K562 (cell line): Measurements from ENCODE around the gene FOXN3.

Source experiments
- EP300 ChIP-seq: IDR thresholded peaks from 2 replicates; pipeline ENCODE4 v1.6.1; 2012; ENCODE audit warnings: low read length, improper control_type of control experiment
- ETV6 ChIP-seq, 3 experiments: fragments of 150-350 bp in 1 of 3; sonication (generic) in 1 of 3; formaldehyde crosslinking in 1 of 3; IDR thresholded peaks; 2 replicates each; pipeline versions ENCODE4 v1.6.1 to v1.8.0; 2014 to 2022; ENCODE audit warnings: borderline replicate concordance in 2 of 3, low read depth in 2 of 3, antibody characterized with exemption in 1 of 3, low read length in 1 of 3, mild to moderate bottlenecking in 1 of 3, missing genetic modification reagents in 1 of 3
- MAFF ChIP-seq: IDR thresholded peaks from 2 replicates; pipeline ENCODE4 v1.6.1; 2012; ENCODE audit warnings: low read length, improper control_type of control experiment
- MECOM ChIP-seq: fragments of 250-450 bp; sonication (Bioruptor Pico); IDR thresholded peaks from 2 replicates; pipeline ENCODE4 v1.8.0; 2022; ENCODE audit warnings: inconsistent platforms
- MED1 ChIP-seq: sonication (generic); formaldehyde crosslinking; IDR thresholded peaks from 2 replicates; pipeline ENCODE4 v1.8.1; 2023; ENCODE audit warnings: missing genetic modification reagents, borderline replicate concordance
- NR3C1 ChIP-seq: sonication (generic); formaldehyde crosslinking; IDR thresholded peaks from 2 replicates; pipeline ENCODE4 v1.8.1; 2022; ENCODE audit warnings: missing genetic modification reagents
- POLR2A ChIP-seq: fragments of 450-650 bp; conservative IDR thresholded peaks from 2 replicates; pipeline ENCODE4 v1.6.1; 2016
- RCOR1 ChIP-seq, 2 experiments: IDR thresholded peaks; 2 replicates each; pipeline ENCODE4 v1.6.1; 2012; ENCODE audit warnings: low read depth in 2 of 2, low read length in 2 of 2, borderline replicate concordance in 1 of 2, improper control_type of control experiment in 1 of 2
- TF ChIP-seq, protein P1 (sequence below), 3 experiments: IDR thresholded peaks in 2 of 3; conservative IDR thresholded peaks in 1 of 3; 2 replicates each; pipeline ENCODE4 v1.5.1; 2011 to 2012; ENCODE audit warnings: low read length in 3 of 3, mild to moderate bottlenecking in 3 of 3, control low read depth in 2 of 3, improper control_type of control experiment in 1 of 3, inconsistent platforms in 1 of 3, low read depth in 1 of 3, mixed read lengths in 1 of 3, moderate library complexity in 1 of 3; ENCODE audit not compliant: insufficient read depth in 2 of 3
- TF ChIP-seq, protein P2 (sequence below): fragments of 250-450 bp; sonication (Bioruptor Pico); IDR thresholded peaks from 2 replicates; pipeline ENCODE4 v1.4.0; 2020; ENCODE audit warnings: mild to moderate bottlenecking, moderate library complexity
- TF ChIP-seq, protein P3 (sequence below): fragments of 250-450 bp; sonication (Bioruptor Pico); IDR thresholded peaks from 2 replicates; pipeline ENCODE4 v1.5.0; 2022; ENCODE audit warnings: mild to moderate bottlenecking

DNA sequence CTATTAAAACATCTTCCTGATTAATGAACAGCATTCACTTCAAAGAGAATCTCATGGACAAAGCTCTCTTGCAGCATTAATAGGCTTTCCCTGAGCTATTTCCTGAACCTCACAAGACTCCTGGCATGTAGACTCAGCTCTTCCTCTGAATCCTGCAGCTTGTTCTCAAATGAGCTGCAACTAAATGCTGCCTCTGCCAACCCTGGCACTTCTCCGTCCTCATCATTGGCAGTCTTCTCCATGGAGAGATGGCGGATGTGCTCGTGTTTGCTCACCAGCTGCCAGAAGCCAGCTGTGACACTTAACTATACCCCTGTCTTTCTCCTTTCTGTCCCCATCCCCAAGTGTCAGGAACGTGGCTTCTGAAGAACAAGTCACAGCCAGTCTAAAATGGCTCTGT, 232.1 kb downstream of the FOXN3 start:
- TF ChIP-seq MECOM (CRISPR knock-in tag) (no peak), MAFF (no peak), ETV6 (IDR thresholded peaks at IDR 0.05; ENCODE audit: borderline replicate concordance in 1 of 2, low read depth in 2 of 2, low read length in 1 of 2) (no peak), ETV6 (CRISPR knock-in tag; IDR thresholded peaks at IDR 0.05; ENCODE audit: borderline replicate concordance) (no peak), EP300 (no peak), MED1 (CRISPR knock-in tag) (no peak), RCOR1 (IDR thresholded peaks at IDR 0.05; ENCODE audit: borderline replicate concordance in 1 of 2, low read depth in 2 of 2, low read length in 2 of 2) (no peak), POLR2A (no peak), NR3C1 (no peak)
- TF ChIP-seq, protein P1, sequence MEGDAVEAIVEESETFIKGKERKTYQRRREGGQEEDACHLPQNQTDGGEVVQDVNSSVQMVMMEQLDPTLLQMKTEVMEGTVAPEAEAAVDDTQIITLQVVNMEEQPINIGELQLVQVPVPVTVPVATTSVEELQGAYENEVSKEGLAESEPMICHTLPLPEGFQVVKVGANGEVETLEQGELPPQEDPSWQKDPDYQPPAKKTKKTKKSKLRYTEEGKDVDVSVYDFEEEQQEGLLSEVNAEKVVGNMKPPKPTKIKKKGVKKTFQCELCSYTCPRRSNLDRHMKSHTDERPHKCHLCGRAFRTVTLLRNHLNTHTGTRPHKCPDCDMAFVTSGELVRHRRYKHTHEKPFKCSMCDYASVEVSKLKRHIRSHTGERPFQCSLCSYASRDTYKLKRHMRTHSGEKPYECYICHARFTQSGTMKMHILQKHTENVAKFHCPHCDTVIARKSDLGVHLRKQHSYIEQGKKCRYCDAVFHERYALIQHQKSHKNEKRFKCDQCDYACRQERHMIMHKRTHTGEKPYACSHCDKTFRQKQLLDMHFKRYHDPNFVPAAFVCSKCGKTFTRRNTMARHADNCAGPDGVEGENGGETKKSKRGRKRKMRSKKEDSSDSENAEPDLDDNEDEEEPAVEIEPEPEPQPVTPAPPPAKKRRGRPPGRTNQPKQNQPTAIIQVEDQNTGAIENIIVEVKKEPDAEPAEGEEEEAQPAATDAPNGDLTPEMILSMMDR (IDR thresholded peaks at IDR 0.05 in 2 of 3, conservative IDR thresholded peaks at IDR 0.05 in 1 of 3; ENCODE audit: insufficient read depth in 2 of 3, low read depth in 1 of 3, low read length in 3 of 3) = no peak
- TF ChIP-seq, protein P2, sequence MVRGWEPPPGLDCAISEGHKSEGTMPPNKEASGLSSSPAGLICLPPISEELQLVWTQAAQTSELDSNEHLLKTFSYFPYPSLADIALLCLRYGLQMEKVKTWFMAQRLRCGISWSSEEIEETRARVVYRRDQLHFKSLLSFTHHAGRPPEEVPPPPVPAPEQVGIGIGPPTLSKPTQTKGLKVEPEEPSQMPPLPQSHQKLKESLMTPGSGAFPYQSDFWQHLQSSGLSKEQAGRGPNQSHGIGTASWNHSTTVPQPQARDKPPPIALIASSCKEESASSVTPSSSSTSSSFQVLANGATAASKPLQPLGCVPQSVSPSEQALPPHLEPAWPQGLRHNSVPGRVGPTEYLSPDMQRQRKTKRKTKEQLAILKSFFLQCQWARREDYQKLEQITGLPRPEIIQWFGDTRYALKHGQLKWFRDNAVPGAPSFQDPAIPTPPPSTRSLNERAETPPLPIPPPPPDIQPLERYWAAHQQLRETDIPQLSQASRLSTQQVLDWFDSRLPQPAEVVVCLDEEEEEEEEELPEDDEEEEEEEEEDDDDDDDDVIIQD (CRISPR knock-in tag) = no peak
- TF ChIP-seq, protein P3, sequence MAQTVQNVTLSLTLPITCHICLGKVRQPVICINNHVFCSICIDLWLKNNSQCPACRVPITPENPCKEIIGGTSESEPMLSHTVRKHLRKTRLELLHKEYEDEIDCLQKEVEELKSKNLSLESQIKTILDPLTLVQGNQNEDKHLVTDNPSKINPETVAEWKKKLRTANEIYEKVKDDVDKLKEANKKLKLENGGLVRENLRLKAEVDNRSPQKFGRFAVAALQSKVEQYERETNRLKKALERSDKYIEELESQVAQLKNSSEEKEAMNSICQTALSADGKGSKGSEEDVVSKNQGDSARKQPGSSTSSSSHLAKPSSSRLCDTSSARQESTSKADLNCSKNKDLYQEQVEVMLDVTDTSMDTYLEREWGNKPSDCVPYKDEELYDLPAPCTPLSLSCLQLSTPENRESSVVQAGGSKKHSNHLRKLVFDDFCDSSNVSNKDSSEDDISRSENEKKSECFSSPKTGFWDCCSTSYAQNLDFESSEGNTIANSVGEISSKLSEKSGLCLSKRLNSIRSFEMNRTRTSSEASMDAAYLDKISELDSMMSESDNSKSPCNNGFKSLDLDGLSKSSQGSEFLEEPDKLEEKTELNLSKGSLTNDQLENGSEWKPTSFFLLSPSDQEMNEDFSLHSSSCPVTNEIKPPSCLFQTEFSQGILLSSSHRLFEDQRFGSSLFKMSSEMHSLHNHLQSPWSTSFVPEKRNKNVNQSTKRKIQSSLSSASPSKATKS (CRISPR knock-in tag) = no peak
